Subcutaneous adipose tissue (tissue), 4 donors: ENCODE measurements around the gene HAGH. TPM values are rescaled to one million over a fixed set of nuclear protein-coding genes. Genes with fewer than 3 reads are reported as not detected.

Experiments used
- total RNA-seq, 4 donors: library from RNA; depleted of rRNA; stranded (reverse); fragments of >200 nt; gene quantifications; one replicate each; pipeline ENCODE4 v1.1.0, GENCODE V29; 2016
- TF ChIP-seq, protein P1 (sequence below): fragments of 450-650 bp; IDR thresholded peaks from one replicate; pipeline ENCODE4 v1.5.1; 2016; ENCODE audit warnings: low read depth, mild to moderate bottlenecking, control low read depth, antibody characterized with exemption, moderate library complexity

The HAGH gene
- total RNA-seq, 4 donors from 2014 or later = 50.4 to 121 (median 108) TPM

DNA sequence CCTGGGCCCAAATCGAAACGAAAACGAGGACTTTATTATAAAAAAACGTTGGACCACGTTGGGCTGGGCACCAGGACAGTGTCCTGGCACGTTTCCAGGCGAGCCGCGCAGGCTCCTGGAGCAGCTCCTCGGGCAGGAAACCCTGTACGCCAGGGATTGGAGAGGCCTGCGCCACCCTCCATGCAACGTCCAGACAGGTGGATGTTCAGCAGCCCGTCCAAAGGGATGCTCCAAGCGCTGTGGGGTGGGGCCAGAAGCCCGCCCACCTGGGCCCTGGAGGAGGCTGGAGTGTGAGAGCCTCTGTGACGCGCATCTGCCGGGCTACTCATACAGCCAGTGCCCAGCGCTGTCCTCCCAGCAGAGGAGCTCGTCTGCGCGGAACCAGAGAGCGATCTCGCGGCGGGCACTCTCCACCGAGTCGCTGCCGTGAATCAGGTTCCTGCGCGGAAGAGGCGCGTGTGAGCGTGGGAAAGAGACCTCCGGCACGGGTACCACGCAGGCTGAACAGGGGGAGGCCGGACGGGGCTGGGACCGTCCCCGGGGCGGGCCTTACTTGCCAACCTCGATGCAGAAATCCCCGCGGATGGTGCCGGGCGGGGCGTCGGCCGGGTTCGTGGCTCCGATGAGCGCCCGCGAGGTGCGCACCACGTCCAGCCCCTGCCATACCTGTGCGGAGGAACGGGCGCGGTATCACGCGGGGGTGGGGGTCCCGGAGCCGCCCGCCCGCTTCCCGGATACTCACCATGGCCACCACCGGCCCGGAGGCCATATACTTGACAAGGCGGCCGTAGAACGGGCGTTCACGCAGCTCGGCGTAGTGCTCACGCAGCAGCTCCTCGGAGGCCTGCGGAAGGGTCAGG is 56.1 kb downstream of the HAGH start:
- TF ChIP-seq, protein P1, sequence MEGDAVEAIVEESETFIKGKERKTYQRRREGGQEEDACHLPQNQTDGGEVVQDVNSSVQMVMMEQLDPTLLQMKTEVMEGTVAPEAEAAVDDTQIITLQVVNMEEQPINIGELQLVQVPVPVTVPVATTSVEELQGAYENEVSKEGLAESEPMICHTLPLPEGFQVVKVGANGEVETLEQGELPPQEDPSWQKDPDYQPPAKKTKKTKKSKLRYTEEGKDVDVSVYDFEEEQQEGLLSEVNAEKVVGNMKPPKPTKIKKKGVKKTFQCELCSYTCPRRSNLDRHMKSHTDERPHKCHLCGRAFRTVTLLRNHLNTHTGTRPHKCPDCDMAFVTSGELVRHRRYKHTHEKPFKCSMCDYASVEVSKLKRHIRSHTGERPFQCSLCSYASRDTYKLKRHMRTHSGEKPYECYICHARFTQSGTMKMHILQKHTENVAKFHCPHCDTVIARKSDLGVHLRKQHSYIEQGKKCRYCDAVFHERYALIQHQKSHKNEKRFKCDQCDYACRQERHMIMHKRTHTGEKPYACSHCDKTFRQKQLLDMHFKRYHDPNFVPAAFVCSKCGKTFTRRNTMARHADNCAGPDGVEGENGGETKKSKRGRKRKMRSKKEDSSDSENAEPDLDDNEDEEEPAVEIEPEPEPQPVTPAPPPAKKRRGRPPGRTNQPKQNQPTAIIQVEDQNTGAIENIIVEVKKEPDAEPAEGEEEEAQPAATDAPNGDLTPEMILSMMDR = no peak

DNA sequence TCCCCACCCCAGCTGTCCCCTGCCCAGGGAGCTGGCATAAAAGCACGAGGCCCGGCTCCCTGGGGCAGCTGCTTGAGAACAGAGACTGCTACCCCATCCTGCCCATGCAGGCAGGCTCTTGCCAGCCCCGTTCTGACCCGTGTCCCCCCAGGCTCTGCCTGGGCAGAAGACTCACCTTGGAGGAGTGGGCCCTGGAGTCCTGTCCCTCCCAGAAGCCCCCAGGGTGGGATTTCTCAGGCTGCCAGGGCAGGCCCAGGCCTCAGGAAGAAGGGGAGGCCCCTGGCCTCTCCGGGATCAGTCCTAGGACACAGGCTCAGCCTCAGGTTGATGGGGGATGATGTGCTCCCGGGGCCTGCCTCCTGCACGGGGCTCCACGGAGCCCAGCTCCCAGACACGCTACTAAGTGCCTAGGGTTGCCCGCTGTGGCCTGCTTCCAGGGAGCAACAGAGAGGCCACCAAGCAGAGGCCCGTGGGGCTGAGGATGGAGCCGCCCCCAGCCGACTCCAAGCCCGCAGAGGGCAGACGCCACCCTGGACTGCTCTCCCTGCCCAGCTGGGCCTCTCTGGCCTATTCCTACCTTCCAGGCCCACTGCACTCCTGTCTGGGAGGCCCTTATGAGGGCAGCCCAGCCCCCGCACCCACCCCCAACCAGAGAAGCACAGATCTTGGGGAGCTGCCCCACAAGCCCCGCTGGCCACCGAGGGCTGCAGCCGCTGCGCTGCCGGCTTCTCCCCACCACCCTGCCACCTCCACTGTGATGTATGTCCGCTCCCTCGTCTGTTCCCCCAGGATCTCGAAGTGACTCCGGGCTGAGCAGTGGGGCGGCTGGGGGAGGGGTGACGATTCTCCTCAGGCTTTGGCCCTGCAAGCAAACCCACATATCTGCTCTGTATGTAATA is 57.0 kb downstream of the HAGH start:
- TF ChIP-seq, protein P1 = no peak

DNA sequence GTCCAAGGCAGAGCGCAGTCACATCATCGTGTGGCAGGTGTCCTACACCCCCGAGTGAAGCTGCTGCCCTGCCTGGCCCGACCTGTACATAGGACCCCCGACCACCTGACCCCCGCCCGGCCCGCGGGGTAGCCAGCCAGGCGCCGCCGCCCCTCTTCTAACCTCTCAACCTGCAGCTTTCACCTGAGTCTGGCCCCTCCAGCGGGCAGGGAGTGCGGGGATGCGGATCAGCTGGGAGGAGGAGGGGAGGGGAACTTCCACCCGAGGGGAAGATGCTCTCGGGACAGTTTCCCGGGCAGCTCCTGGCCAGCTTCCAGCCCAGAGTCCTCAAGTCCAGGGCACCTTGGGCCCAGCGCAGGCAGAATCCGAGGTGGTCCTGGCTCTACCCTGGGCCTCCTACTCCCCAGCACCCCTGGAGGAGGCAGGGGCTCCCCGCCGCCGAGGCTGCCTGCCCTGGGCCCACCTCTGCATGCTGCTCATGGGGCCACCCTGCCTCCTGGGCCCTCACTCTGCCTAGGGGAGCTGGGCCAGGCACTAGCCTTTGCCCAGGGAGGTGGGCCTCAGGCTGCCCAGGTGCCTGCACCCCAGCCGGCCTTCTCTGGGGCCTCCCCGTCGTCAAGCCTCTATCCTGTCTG is 57.7 kb downstream of the HAGH start:
- TF ChIP-seq, protein P1 = no peak

DNA sequence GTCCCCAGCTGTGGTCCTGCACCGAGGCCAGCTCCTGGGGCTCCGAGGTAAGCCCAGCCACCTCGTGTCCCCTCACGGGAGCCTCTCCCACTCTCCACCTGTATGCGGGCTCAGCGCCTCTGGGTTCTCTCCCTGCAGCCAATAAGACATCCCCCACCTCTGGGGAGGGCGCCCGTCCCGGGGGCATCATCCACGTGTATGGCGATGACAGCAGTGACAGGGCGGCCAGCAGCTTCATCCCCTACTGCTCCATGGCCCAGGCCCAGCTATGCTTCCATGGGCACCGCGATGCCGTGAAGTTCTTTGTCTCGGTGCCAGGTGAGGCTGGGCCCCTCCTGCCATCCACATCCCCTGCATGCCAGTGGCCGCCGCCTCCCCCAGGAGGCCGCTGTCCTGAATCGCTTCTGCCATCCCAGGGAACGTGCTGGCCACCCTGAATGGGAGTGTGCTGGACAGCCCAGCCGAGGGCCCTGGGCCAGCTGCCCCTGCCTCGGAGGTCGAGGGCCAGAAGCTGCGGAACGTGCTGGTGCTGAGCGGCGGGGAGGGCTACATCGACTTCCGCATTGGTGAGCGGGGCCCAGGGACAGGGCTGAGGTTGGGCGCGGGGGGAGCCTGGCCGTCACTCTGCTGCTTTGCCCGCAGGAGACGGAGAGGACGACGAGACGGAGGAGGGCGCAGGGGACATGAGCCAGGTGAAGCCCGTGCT is 58.4 kb downstream of the HAGH start:
- TF ChIP-seq, protein P1 = no peak

DNA sequence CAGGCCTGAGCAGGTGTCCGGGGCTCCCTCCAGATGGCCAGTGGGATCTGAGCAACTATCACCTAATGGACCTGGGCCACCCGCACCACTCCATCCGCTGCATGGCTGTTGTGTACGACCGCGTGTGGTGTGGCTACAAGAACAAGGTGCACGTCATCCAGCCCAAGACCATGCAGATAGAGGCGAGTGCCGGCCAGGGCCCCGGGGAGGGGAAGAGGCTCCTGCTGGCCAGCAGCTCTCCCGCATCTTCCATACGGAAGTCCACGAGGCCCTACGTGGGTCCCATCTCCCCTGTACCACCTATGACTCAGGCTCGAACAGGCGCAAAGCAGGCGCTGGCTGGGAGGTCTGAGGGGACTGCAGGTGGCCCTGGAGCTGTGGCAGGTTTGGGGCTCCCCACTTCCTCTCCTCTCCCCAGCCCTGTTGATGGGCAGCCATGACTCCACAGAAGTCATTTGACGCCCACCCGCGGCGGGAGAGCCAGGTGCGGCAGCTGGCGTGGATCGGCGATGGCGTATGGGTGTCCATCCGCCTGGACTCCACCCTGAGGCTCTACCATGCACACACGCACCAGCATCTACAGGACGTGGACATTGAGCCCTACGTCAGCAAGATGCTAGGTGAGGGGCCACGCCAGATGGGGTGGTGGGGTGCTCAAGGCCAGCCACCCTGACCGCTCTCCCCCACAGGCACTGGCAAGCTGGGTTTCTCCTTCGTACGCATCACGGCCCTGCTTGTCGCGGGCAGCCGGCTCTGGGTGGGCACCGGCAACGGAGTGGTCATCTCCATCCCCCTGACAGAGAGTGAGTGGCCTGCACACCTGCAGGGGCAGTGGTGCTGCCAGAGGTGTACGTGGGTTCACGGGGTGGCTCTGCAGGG is 59.3 kb downstream of the HAGH start:
- TF ChIP-seq, protein P1 = no peak

DNA sequence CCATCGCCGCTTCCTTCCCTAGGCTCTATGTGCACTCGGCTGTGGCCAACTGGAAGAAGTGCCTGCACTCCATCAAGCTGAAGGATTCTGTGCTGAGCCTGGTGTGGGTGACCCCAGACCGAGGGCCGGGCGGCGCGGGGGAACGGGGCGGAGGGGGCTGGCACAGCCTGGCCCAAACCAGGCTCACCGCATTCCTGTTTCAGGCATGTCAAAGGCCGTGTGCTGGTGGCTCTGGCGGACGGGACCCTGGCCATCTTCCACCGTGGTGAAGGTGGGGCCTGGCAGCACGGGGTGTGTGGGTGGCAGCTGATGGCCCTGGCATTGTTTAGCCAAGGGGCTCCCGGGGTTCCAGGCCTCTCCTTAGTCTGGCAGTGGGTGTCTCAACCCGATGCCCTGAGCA is 59.9 kb downstream of the HAGH start:
- TF ChIP-seq, protein P1 = no peak
